Transverse colon (tissue), 4 donors: ENCODE data around the gene SH3GL3.

ENCODE experiments used
- CTCF ChIP-seq, 5 experiments: fragments of 200-600 bp in 3 of 5; fragments of 450-650 bp in 2 of 5; sonication (generic) in 3 of 5; IDR thresholded peaks; 1 replicate in 2 of 5; 2 replicates in 3 of 5; pipeline ENCODE4 v1.5.1; 2016 to 2017; ENCODE audit warnings: antibody characterized with exemption in 5 of 5, inconsistent platforms in 3 of 5, mild to moderate bottlenecking in 2 of 5, moderate library complexity in 1 of 5
- POLR2AphosphoS5 ChIP-seq, 3 donors: sonication (generic); formaldehyde crosslinking; IDR thresholded peaks; one replicate each; pipeline ENCODE4 v1.6.1; 2016; ENCODE audit warnings: antibody characterized with exemption in 3 of 3

GRCh38 chr15:83498801-83499200, 51.7 kb downstream of the SH3GL3 start:
- TF ChIP-seq POLR2AphosphoS5 (IDR thresholded peaks at IDR 0.05) (no peak), CTCF (IDR thresholded peaks at IDR 0.05) (no peak)
